HEK293 (cell line): ENCODE measurements around the gene HSCB.

ENCODE experiments used
- BCL11A ChIP-seq: fragments of 450-650 bp; formaldehyde crosslinking; IDR thresholded peaks from 2 replicates; pipeline ENCODE4 v1.5.1; 2016; ENCODE audit warnings: low read depth, missing biosample characterization, missing genetic modification characterization
- HOXD13 ChIP-seq: sonication (generic); formaldehyde crosslinking; IDR thresholded peaks from 2 replicates; pipeline ENCODE4 v1.8.0; 2022; ENCODE audit warnings: missing genetic modification reagents, borderline replicate concordance
- KLF1 ChIP-seq: fragments of 450-650 bp; formaldehyde crosslinking; IDR thresholded peaks from 2 replicates; pipeline ENCODE4 v1.5.1; 2016; ENCODE audit warnings: missing biosample characterization, missing genetic modification characterization
- MEIS1 ChIP-seq: sonication (generic); formaldehyde crosslinking; IDR thresholded peaks from 2 replicates; pipeline ENCODE4 v1.8.1; 2022; ENCODE audit warnings: missing genetic modification reagents, mild to moderate bottlenecking, borderline replicate concordance
- MZF1 ChIP-seq: fragments of 450-650 bp; formaldehyde crosslinking; IDR thresholded peaks from 2 replicates; pipeline ENCODE4 v1.5.1; 2017; ENCODE audit warnings: missing biosample characterization, missing genetic modification characterization, borderline replicate concordance
- PRDM1 ChIP-seq: fragments of 450-650 bp; formaldehyde crosslinking; IDR thresholded peaks from 2 replicates; pipeline ENCODE4; 2016; ENCODE audit warnings: missing biosample characterization, missing genetic modification characterization
- YY2 ChIP-seq: fragments of 450-650 bp; formaldehyde crosslinking; IDR thresholded peaks from 2 replicates; pipeline ENCODE4 v1.5.1; 2016; ENCODE audit warnings: missing biosample characterization, missing genetic modification characterization
- ZBTB17 ChIP-seq: fragments of 450-650 bp; formaldehyde crosslinking; IDR thresholded peaks from 2 replicates; pipeline ENCODE4 v1.5.1; 2016; ENCODE audit warnings: missing biosample characterization, missing genetic modification characterization
- ZBTB20 ChIP-seq: fragments of 450-650 bp; formaldehyde crosslinking; IDR thresholded peaks from 2 replicates; pipeline ENCODE4 v1.5.1; 2016; ENCODE audit warnings: missing biosample characterization, missing genetic modification characterization
- ZBTB21 ChIP-seq: fragments of 450-650 bp; formaldehyde crosslinking; IDR thresholded peaks from 2 replicates; pipeline ENCODE4 v1.5.1; 2017; ENCODE audit warnings: missing biosample characterization, missing genetic modification characterization
- ZEB2 ChIP-seq: fragments of 450-650 bp; formaldehyde crosslinking; IDR thresholded peaks from 2 replicates; pipeline ENCODE4 v1.5.1; 2016; ENCODE audit warnings: missing biosample characterization, missing genetic modification characterization
- ZFP3 ChIP-seq: fragments of 450-650 bp; formaldehyde crosslinking; IDR thresholded peaks from 2 replicates; pipeline ENCODE4 v1.5.1; 2016; ENCODE audit warnings: low read depth, missing biosample characterization, missing genetic modification characterization
- ZNF10 ChIP-seq: fragments of 450-650 bp; formaldehyde crosslinking; IDR thresholded peaks from 2 replicates; pipeline ENCODE4 v1.5.1; 2017; ENCODE audit warnings: missing biosample characterization, missing genetic modification characterization
- ZNF175 ChIP-seq: fragments of 450-650 bp; formaldehyde crosslinking; IDR thresholded peaks from 2 replicates; pipeline ENCODE4 v1.5.1; 2016; ENCODE audit warnings: missing biosample characterization, missing genetic modification characterization
- ZNF184 ChIP-seq: fragments of 450-650 bp; IDR thresholded peaks from 2 replicates; pipeline ENCODE4 v1.5.1; 2018; ENCODE audit warnings: missing biosample characterization, mild to moderate bottlenecking, missing genetic modification characterization
- ZNF19 ChIP-seq: fragments of 450-650 bp; formaldehyde crosslinking; IDR thresholded peaks from 2 replicates; pipeline ENCODE4; 2016; ENCODE audit warnings: missing biosample characterization, missing genetic modification characterization, low read depth
- ZNF211 ChIP-seq: fragments of 450-650 bp; formaldehyde crosslinking; IDR thresholded peaks from 2 replicates; pipeline ENCODE4 v1.5.1; 2016; ENCODE audit warnings: low read depth, missing biosample characterization, missing genetic modification characterization
- ZNF239 ChIP-seq: fragments of 450-650 bp; formaldehyde crosslinking; IDR thresholded peaks from 2 replicates; pipeline ENCODE4 v1.5.1; 2016; ENCODE audit warnings: missing biosample characterization, missing genetic modification characterization
- ZNF423 ChIP-seq: fragments of 450-650 bp; formaldehyde crosslinking; IDR thresholded peaks from 2 replicates; pipeline ENCODE4 v1.5.1; 2016; ENCODE audit warnings: missing biosample characterization, missing genetic modification characterization
- ZNF473 ChIP-seq: fragments of 450-650 bp; formaldehyde crosslinking; IDR thresholded peaks from 2 replicates; pipeline ENCODE4 v1.5.1; 2017; ENCODE audit warnings: missing biosample characterization, missing genetic modification characterization
- ZNF488 ChIP-seq: fragments of 450-650 bp; formaldehyde crosslinking; IDR thresholded peaks from 2 replicates; pipeline ENCODE4 v1.5.1; 2016; ENCODE audit warnings: missing biosample characterization, missing genetic modification characterization
- ZNF514 ChIP-seq: fragments of 450-650 bp; formaldehyde crosslinking; IDR thresholded peaks from 2 replicates; pipeline ENCODE4 v1.5.1; 2016; ENCODE audit warnings: missing biosample characterization, missing genetic modification characterization
- ZNF521 ChIP-seq: fragments of 450-650 bp; formaldehyde crosslinking; IDR thresholded peaks from 2 replicates; pipeline ENCODE4 v1.5.1; 2017; ENCODE audit warnings: missing biosample characterization, mild to moderate bottlenecking, missing genetic modification characterization
- ZNF585B ChIP-seq: fragments of 450-650 bp; formaldehyde crosslinking; IDR thresholded peaks from 2 replicates; pipeline ENCODE4 v1.5.1; 2016; ENCODE audit warnings: missing biosample characterization, missing genetic modification characterization
- ZNF623 ChIP-seq: fragments of 450-650 bp; formaldehyde crosslinking; IDR thresholded peaks from 2 replicates; pipeline ENCODE4 v1.5.1; 2016; ENCODE audit warnings: missing biosample characterization, missing genetic modification characterization
- ZNF624 ChIP-seq: fragments of 450-650 bp; formaldehyde crosslinking; IDR thresholded peaks from 2 replicates; pipeline ENCODE4 v1.5.1; 2017; ENCODE audit warnings: missing biosample characterization, missing genetic modification characterization
- ZNF654 ChIP-seq: fragments of 450-650 bp; formaldehyde crosslinking; IDR thresholded peaks from 2 replicates; pipeline ENCODE4 v1.5.1; 2016; ENCODE audit warnings: low read depth, missing biosample characterization, missing genetic modification characterization
- ZNF660 ChIP-seq: fragments of 450-650 bp; IDR thresholded peaks from 2 replicates; pipeline ENCODE4 v1.5.1; 2018; ENCODE audit warnings: missing biosample characterization, mild to moderate bottlenecking, missing genetic modification characterization
- ZNF670 ChIP-seq: fragments of 450-650 bp; formaldehyde crosslinking; IDR thresholded peaks from 2 replicates; pipeline ENCODE4 v1.5.1; 2016; ENCODE audit warnings: missing biosample characterization, missing genetic modification characterization, low read depth
- ZNF707 ChIP-seq: fragments of 450-650 bp; formaldehyde crosslinking; IDR thresholded peaks from 2 replicates; pipeline ENCODE4 v1.5.1; 2016; ENCODE audit warnings: missing biosample characterization, missing genetic modification characterization
- ZNF747 ChIP-seq: fragments of 450-650 bp; formaldehyde crosslinking; IDR thresholded peaks from 2 replicates; pipeline ENCODE4 v1.5.1; 2016; ENCODE audit warnings: missing biosample characterization, missing genetic modification characterization
- ZNF768 ChIP-seq: fragments of 450-650 bp; formaldehyde crosslinking; IDR thresholded peaks from 2 replicates; pipeline ENCODE4 v1.5.1; 2018; ENCODE audit warnings: missing biosample characterization, mild to moderate bottlenecking, missing genetic modification characterization
- ZSCAN23 ChIP-seq: fragments of 450-650 bp; formaldehyde crosslinking; IDR thresholded peaks from 2 replicates; pipeline ENCODE4 v1.5.1; 2016; ENCODE audit warnings: missing biosample characterization, missing genetic modification characterization
- ZXDB ChIP-seq: fragments of 450-650 bp; formaldehyde crosslinking; IDR thresholded peaks from 2 replicates; pipeline ENCODE4 v1.5.1; 2016; ENCODE audit warnings: missing biosample characterization, missing genetic modification characterization
- TF ChIP-seq, protein P1 (sequence below): fragments of 450-650 bp; formaldehyde crosslinking; IDR thresholded peaks from 2 replicates; pipeline ENCODE4 v1.5.1; 2016; ENCODE audit warnings: missing biosample characterization, missing genetic modification characterization
- TF ChIP-seq, protein P2 (sequence below): fragments of 450-650 bp; formaldehyde crosslinking; IDR thresholded peaks from 2 replicates; pipeline ENCODE4 v1.5.1; 2017; ENCODE audit warnings: missing biosample characterization, missing genetic modification characterization

The HSCB gene

DNA sequence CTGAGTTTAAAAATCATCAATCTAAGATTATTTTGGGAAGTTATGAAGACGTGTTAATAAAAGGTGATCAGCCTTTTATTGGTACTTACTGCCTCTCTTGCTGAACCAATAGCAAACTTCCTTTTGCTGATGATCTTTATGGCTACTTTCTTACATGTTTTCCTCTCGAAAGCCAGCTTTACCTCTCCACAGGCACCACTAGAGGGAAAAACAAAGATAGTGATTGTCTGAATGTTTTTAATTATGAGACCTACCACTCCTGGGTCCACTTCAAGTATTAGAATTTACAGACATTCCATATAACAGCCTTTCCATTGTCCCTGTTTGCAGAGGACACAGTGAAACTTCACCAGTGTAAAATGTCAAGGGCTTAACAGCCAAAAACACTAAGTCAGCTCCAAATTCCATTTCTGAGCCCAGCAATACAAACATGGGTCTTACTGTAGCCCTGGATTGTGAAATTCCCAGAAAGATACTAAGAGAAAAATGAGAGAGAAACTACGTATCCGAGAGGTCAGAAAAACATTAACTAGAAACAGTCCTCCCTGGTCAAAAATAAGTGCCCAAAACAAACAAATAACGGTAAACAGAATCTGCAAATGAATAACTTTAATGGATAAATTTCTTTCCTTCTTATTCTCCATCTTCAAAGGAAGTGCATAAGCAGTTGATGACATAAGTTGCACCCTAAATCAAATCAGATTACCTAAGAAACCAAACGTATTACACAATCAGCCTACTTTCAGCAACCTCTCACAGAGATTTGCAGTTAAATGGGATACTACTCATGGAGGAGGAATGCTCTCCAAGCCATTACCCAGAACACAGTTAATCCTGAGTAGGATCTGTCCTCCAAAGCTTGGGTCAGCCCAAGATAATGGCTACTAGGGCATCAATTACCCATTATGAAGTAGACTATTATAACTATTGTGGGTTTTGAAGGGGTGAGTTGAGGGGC lies 29.7 kb upstream of the HSCB start (continued):
- TF ChIP-seq ZNF473 (tag by site-specific recombination): no peak
- no peak for TF ChIP-seq MEIS1 (CRISPR knock-in tag)
- peak; percentile 95 for TF ChIP-seq ZNF10 (tag by site-specific recombination)
- TF ChIP-seq ZNF623 (tag by site-specific recombination): 0 out of 2 replicates have a peak, but pooled peaks have one; percentile 16
- no peak for TF ChIP-seq ZNF747 (tag by site-specific recombination)
- no peak for TF ChIP-seq ZNF514 (tag by site-specific recombination)
- no peak for TF ChIP-seq ZNF19 (tag by site-specific recombination)
- TF ChIP-seq ZNF624 (tag by site-specific recombination): no peak
- TF ChIP-seq ZNF521: no peak
- no peak for TF ChIP-seq ZNF707 (tag by site-specific recombination)
- TF ChIP-seq, protein P1, sequence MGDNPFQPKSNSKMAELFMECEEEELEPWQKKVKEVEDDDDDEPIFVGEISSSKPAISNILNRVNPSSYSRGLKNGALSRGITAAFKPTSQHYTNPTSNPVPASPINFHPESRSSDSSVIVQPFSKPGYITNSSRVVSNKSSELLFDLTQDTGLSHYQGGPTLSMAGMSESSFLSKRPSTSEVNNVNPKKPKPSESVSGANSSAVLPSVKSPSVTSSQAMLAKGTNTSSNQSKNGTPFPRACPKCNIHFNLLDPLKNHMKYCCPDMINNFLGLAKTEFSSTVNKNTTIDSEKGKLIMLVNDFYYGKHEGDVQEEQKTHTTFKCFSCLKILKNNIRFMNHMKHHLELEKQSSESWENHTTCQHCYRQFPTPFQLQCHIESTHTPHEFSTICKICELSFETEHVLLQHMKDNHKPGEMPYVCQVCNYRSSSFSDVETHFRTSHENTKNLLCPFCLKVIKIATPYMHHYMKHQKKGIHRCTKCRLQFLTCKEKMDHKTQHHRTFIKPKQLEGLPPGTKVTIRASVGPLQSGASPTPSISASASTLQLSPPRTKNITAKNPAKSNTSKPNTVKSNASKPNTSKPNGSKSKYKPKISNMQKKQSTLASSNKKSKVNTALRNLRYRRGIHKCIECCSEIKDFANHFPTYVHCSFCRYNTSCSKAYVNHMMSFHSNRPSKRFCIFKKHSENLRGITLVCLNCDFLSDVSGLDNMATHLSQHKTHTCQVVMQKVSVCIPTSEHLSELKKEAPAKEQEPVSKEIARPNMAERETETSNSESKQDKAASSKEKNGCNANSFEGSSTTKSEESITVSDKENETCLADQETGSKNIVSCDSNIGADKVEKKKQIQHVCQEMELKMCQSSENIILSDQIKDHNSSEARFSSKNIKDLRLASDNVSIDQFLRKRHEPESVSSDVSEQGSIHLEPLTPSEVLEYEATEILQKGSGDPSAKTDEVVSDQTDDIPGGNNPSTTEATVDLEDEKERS (tag by site-specific recombination): no peak
- TF ChIP-seq BCL11A (tag by site-specific recombination): no peak
- no peak for TF ChIP-seq ZNF768
- no peak for TF ChIP-seq ZSCAN23 (tag by site-specific recombination)
- TF ChIP-seq HOXD13 (CRISPR knock-in tag): no peak
- no peak for TF ChIP-seq ZNF423 (tag by site-specific recombination)
- TF ChIP-seq ZNF660 (tag by site-specific recombination): peak; percentile 86; the same call in 1 of the 2 replicates
- no peak for TF ChIP-seq ZNF654 (tag by site-specific recombination)
- TF ChIP-seq ZNF175: no peak
- no peak for TF ChIP-seq YY2
- peak; percentile 27; the same call in 1 of the 2 replicates for TF ChIP-seq ZBTB20 (tag by site-specific recombination)
- no peak for TF ChIP-seq MZF1
- TF ChIP-seq ZNF670 (tag by site-specific recombination): no peak
- TF ChIP-seq ZXDB (tag by site-specific recombination): no peak
- TF ChIP-seq ZBTB21 (tag by site-specific recombination): peak; percentile 92
- TF ChIP-seq PRDM1 (tag by site-specific recombination): 0 out of 2 replicates have a peak, but pooled peaks have one; percentile 31
- TF ChIP-seq ZNF184 (tag by site-specific recombination): no peak
- TF ChIP-seq ZNF585B (tag by site-specific recombination): no peak
- no peak for TF ChIP-seq ZNF488 (tag by site-specific recombination)
- TF ChIP-seq, protein P2, sequence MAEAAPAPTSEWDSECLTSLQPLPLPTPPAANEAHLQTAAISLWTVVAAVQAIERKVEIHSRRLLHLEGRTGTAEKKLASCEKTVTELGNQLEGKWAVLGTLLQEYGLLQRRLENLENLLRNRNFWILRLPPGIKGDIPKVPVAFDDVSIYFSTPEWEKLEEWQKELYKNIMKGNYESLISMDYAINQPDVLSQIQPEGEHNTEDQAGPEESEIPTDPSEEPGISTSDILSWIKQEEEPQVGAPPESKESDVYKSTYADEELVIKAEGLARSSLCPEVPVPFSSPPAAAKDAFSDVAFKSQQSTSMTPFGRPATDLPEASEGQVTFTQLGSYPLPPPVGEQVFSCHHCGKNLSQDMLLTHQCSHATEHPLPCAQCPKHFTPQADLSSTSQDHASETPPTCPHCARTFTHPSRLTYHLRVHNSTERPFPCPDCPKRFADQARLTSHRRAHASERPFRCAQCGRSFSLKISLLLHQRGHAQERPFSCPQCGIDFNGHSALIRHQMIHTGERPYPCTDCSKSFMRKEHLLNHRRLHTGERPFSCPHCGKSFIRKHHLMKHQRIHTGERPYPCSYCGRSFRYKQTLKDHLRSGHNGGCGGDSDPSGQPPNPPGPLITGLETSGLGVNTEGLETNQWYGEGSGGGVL (tag by site-specific recombination): 0 out of 2 replicates have a peak, but pooled peaks have one; percentile 12
- TF ChIP-seq ZEB2: peak; percentile 81
- TF ChIP-seq KLF1 (tag by site-specific recombination): no peak
- TF ChIP-seq ZNF211 (tag by site-specific recombination): no peak
- no peak for TF ChIP-seq ZFP3 (tag by site-specific recombination)
- TF ChIP-seq ZNF239 (tag by site-specific recombination): no peak
- peak; percentile 69 for TF ChIP-seq ZBTB17 (tag by site-specific recombination)
